SKM-1 (cell line): ENCODE data around the gene RBM34.
"Not testable (repeated sequence)": the region's sequence is repeated elsewhere in the genome, so short reads cannot be mapped to it uniquely, and the experiment has no call there.

Experiments used
- DNase-seq: peaks from one replicate; lab custom pipeline; 2025; ENCODE audit not compliant: unreplicated experiment; lab: John Stamatoyannopoulos, UW

Gene RBM34

GRCh38 chr1:235093013-235093695 is 67.9 kb downstream of the RBM34 start:
- DNase-seq: no peak

DNA sequence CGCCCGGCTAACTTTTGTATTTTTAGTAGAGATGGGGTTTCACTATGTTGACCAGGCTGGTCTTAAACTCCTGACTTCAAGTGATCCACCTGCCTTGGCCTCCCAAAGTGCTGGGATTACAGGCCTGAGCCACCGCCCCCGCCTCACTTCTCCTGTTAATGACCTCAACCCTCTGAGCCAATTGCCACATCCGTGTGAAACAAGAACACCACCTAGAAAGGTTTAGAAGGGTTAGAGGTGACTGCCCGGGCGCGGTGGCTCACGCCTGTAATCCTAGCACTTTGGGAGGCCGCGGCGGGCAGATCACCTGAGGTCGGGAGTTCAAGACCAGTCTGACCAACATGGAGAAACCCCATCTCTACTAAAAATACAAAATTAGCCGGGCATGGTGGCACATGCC is 68.6 kb downstream of the RBM34 start:
- DNase-seq: not testable (repeated sequence)

DNA sequence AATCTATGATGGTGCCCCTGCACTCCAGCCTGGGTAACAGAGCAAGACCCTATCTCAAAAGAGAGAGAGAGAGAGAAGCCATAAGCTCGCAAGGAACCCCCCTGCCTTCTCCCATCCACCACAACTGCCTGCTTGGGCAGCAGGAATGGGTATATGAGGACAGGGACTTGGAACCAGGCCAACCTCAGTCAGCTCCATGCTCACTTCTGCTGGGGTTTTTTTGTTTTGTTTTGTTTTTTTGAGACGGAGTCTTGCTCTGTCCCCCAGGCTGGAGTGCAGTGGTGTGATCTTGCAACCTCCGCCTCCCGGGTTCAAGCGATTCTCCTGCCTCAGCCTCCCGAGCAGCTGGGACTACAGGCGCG is 69.0 kb downstream of the RBM34 start:
- DNase-seq: not testable (repeated sequence)

DNA sequence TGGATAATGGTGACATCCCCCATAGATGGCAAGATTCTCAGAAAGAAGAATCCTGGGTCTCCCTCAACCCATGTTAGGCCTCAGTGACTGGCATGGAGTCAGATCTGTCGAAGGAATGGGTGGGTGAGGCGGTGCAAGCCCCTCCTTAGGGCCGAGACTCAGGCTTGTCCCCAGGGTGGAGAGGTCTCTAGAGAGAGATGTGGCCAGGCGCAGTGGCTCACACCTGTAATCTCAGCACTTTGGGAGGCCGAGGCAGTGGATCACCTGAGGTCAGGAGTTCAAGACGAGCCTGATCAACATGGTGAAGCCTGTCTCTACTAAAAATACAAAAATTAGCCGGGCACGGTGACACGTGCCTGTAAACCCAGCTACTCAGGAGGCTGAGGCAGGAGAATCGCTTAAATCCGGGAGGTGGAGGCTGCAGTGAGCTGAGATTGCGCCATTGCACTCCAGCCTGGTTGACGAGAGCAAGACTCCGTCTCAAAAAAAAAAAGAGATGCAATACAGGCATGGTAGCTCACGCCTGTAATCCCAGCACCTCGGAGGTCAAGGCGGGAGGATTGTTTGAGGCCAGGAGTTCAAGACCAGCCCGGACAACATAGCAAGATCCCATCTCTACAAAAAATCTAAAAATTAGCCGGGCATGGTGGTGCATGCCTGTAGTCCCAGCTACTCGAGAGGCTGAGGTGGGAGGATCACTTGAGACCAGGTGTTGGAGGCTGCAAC is 69.6 kb downstream of the RBM34 start:
- not testable (repeated sequence) for DNase-seq

DNA sequence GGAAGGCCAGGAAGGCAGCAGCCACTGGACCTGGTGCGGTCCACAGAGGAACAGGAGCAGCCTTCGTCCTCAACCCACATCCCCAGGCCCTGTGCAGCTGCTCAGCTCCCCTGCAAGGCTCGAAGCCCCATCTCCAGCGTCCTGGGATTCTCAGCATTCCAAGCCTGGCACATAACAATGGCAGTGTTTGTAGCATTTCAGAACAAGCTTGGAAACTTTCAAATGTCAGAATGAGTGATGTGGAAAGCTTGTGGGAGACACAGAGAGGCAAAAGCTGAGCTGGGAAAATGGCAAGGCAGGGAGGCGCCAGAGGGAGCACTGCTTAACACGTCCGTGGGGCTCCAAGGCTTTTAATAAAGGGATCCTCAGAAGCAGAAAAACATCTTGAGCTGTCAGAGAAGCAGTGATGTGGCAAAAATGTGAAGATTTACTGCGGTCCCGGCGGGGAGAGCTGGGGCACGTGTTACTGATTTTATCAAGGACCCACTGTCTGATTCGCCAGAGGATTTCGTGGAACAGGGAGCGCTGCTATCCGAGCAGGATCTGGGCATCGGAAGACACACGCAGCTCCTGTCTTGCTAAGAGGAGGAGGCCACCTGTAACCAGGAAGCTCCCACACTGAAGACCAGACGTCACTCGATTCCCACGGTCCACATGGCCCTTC is 70.5 kb downstream of the RBM34 start:
- no peak for DNase-seq

DNA sequence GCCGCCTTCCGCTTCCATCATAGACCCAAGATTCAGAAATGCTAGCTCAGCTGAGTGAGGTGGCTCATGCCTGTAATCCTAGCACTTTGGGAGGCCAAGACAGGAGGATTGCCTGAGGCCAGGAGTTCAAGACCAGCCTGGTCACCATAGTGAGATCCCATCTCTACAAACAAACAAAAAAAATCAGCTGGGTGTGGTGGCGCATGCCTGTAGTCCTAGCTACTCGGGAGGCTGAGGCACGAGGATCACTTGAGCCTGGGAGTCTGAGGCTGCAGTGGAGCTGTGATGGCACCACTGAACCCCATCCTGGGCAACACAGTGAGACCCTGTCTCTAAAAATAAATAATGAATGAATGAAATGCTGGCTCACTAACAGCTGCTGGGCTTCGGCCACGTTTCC is 72.1 kb downstream of the RBM34 start:
- DNase-seq: no peak

DNA sequence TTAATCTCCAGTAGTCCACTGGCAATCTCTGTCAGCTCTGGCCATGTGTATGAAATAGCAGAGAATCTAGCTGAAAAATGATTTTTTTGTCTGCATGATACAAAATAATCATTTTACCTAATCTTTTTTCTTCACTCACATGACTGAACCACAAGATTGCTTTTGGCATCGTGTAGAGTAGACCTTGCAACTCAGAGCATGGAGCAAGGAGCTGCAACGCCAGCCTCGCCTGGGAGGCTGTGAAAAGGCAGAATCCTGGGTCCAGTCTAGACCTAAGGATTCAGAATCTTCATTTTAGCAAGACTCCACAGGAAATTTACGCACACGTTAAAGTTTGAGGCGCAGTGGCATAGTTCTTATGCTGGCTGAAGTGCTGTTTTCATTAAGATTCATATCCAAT is 72.6 kb downstream of the RBM34 start:
- no peak for DNase-seq

- no peak for DNase-seq
These were observed 73.1 kb downstream of the RBM34 start for GRCh38 chr1:235087906-235088305.

GRCh38 chr1:235085411-235086117 is 75.5 kb downstream of the RBM34 start:
- DNase-seq: not testable (repeated sequence)
